Pancreas (tissue), 10 donors: ENCODE data around the gene GJB2. TPM values are rescaled to one million over a fixed set of nuclear protein-coding genes. Genes with fewer than 3 reads are reported as not detected.

ENCODE experiments used
- ATAC-seq, 4 donors: fragments of 200-7000 bp; cut with Tn5 transposase; one replicate each; pipeline versions ENCODE4 v1.8.0 to v1.9.1; 2020; ENCODE audit warnings: mild to moderate bottlenecking in 4 of 4, moderate library complexity in 4 of 4
- DNase-seq, 6 donors: peaks; one replicate each; pipeline ENCODE4 v3.0.0-alpha.2; 2020
- FAIRE-seq: peaks from 2 replicates; lab custom pipeline; 2012; peaks lifted over from hg19 to GRCh38; lab: Jason Lieb, UNC
- H3K27ac ChIP-seq, 4 donors: fragments of 200-600 bp; sonication (generic); 1 replicate in 3 of 4; 2 replicates in 1 of 4; pipeline versions ENCODE4 v1.5.0 to v1.8.0; 2020
- H3K27me3 ChIP-seq, 4 donors: fragments of 200-600 bp; one replicate each; pipeline ENCODE4 v1.8.0; 2021
- H3K36me3 ChIP-seq, 3 donors: fragments of 200-600 bp; sonication (generic) in 1 of 3; one replicate each; pipeline versions ENCODE4 v1.5.0 to v1.8.0; 2020 to 2021
- H3K4me1 ChIP-seq, 3 donors: fragments of 200-600 bp; one replicate each; pipeline ENCODE4 v1.8.0; 2021
- H3K4me3 ChIP-seq, 4 donors: fragments of 200-600 bp; sonication (generic) in 2 of 4; one replicate each; pipeline versions ENCODE4 v1.5.0 to v1.8.0; 2020 to 2021
- H3K9me3 ChIP-seq, 4 donors: fragments of 200-600 bp; one replicate each; pipeline ENCODE4 v1.8.0; 2021
- CTCF ChIP-seq, 4 donors: fragments of 200-600 bp; sonication (generic) in 3 of 4; IDR thresholded peaks; one replicate each; pipeline versions ENCODE4 v1.5.0 to v1.8.0; 2021; ENCODE audit warnings: antibody characterized with exemption in 4 of 4
- WGBS, 2 donors: extraction: QIAGEN DNeasy Blood & Tissue Kit; methylation state at CpG; one replicate each; pipeline ENCODE4 v1.1.7; 2013; 5-methylcytosine and 5-hydroxymethylcytosine counted together
- intact Hi-C, 3 donors: fragments of 100-400 bp; cut with DNase I; formaldehyde crosslinking; loops; one replicate each; pipeline versions ENCODE4 v1.11.1 to v1.14.2; 2022
- polyA plus RNA-seq, 2 donors: library from polyadenylated mRNA; stranded (reverse); fragments of 200-250 nt; gene quantifications; one replicate each; pipeline ENCODE4 v1.2.3, GENCODE V29; 2013
- total RNA-seq, 6 donors: library from RNA; stranded (reverse); fragmentation: NEBNext Ultra II Directional in 4 of 6; extraction: Animal tissue kit (Norgen Biotek cat#: 25700) in 4 of 6; gene quantifications; one replicate each; pipeline versions ENCODE4 v1.2.1 to v1.2.4, GENCODE V29; 2021 to 2023
- donor health status: healthy with polysubstance abuse.
- donor health status: DM: no; HTN: no; CAD: no; lungs with moderate emphysema.
- donor health status: DM: no; HTN: no; CAD: no.
- donor health status: control.
- donor health status: control.
- donor health status: Bipolar disorder and iron deficiency.
- donor health status: DM: yes; HTN: yes; CAD: no.
- donor health status: DM: no; HTN: no; CAD: no.
- donor health status: DM: no; HTN: no; CAD: no.
- donor health status: DM: yes; HTN: yes; CAD: no.

Gene GJB2
- total and polyA plus RNA-seq, 8 donors = 0.51 to 4.5 (median 0.72) TPM

DNA sequence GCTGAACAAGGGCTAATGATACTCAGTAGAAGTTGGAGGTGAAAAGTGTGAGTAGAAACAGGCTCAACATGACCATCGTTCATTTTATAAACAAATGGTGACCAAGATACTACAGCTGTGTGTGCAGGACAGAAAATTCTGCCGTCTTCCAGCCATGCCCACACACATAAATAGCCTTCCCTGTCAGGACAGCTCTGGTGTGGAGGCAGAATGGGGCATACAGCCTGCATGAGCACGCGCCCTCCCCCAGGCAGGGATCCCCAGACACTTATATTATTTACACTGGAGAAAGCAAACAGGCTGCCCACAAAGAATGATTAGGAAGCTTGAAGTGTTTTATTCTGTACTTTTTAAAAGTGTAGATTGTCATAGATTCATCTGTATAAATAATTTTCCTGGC, 52.3 kb downstream of the GJB2 start:
- no peak for TF ChIP-seq CTCF (IDR thresholded peaks at IDR 0.05)
- Histone ChIP-seq H3K27ac (no peak overlapping the region), H3K27me3 (peaks cover 0 to 23% (median 0%) of the 10 kb centered on the region in 4 donors), H3K4me3 (no peak overlapping the region), H3K9me3 (no peaks in the 10 kb centered on the region), H3K4me1 (no peaks in the 10 kb centered on the region), H3K36me3 (no peaks in the 10 kb centered on the region)
- intact Hi-C loops = no loop called here
- ATAC-seq = no peak
- no peak for DNase-seq
- FAIRE-seq = no peak
- WGBS, 2 donors = 52 to 74% methylated on average over 4 of the region's 4 CpGs

DNA sequence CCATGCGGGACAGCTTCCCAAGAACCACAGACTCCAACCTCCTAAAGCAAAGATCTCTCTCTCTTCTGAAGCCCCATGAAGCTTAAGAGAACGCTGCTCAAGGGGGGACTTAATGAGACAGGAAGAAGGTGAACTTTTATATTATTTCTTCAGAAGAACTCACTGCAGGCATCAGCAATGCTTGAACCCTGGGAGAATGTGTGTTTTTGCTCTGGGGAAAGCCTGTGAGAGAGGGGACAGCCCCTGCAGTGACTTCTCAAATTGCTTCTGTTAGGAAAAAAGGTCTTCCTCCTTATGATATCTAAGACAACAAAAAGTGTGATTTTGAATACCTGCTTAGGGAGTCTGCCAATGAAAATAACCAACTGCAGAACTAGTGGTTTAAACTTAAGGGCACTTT, 54.9 kb downstream of the GJB2 start:
- no peak for TF ChIP-seq CTCF (IDR thresholded peaks at IDR 0.05)
- no peak overlapping the region for H3K4me3 ChIP-seq
- no peaks in the 10 kb centered on the region for H3K4me1 ChIP-seq
- DNase-seq = no peak
- no peak overlapping the region for H3K27ac ChIP-seq
- intact Hi-C loops = no loop called here
- H3K27me3 ChIP-seq = peaks cover 0 to 18% (median 0%) of the 10 kb centered on the region in 4 donors
- H3K36me3 ChIP-seq = no peaks in the 10 kb centered on the region
- WGBS, 2 donors = 61 to 67% methylated on average over 2 of the region's 2 CpGs
- ATAC-seq = no peak
- no peak for FAIRE-seq
- H3K9me3 ChIP-seq = no peaks in the 10 kb centered on the region

Other genes starting within 250 kb of the GJB2 start
- gene ZMYM2, start 234.2 kb downstream of the GJB2 start, total RNA-seq = 10 to 100 TPM; 25.0 to 42.6 (median 29.2) TPM
- 10 to 100 TPM; 10.1 to 24.0 TPM for gene ZMYM2, start 234.2 kb downstream of the GJB2 start, polyA plus RNA-seq
- gene GJA3, start 31.9 kb downstream of the GJB2 start, total RNA-seq = under 1 TPM; 0.03 to 0.15 (median 0.07) TPM
- under 1 TPM; 0.08 to 0.40 TPM for gene GJA3, start 31.9 kb downstream of the GJB2 start, polyA plus RNA-seq
- gene GJB6, start 39.4 kb upstream of the GJB2 start, total RNA-seq = not detected
- under 1 TPM; 0.08 to 0.09 TPM for gene GJB6, start 39.4 kb upstream of the GJB2 start, polyA plus RNA-seq